ENCODE measurements around the gene FGFBP3.
"Not testable (repeated sequence)": the region's sequence is repeated elsewhere in the genome, so short reads cannot be mapped to it uniquely, and the experiment has no call there.

FGFBP3 gene

DNA sequence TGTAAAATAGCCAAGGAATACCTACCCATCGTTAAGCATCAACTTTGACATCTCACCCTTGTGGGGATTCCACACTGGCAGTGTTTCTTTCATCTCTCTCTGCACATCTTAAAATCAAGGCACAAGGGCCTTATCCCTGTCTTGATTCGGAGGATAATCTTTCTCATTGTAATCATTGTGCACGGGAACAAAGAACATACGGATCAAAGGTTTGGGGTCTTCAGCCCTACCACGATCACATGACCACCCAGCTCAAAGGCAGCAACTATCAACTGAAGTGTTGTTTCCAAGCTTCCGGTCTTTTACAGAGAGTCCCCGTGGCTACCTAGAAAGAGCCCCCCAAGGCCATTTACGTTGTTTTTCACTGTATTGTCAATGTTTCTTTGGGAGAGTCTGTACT is 11.9 kb downstream of the FGFBP3 start:
- DNase-seq: no peak

GRCh38 chr10:91896212-91896756 is 13.0 kb downstream of the FGFBP3 start:
- DNase-seq: no peak

DNA sequence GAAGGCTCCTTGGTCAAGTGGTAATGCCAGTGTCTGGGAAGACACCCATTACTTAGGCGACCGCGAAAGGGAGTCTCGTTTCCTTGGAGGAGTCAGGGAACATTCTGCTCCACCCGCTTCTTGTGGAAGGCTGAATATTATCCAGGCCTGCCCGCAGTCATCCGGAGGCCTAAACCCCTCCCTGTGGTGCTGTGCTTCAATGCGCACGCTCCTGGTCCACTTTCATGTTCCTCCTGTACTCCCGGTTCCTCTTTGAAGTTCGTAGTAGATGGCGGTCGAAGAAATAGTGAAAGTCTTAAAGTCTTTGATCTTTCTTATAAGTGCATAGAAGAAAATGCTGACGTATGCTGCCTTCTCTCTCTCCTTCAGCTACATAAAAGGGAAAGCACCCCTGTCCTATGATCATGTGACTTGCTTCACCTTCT is 15.0 kb downstream of the FGFBP3 start:
- not testable (repeated sequence) for DNase-seq

- no peak for DNase-seq
Observed at GRCh38 chr10:91893051-91893450, 16.2 kb downstream of the FGFBP3 start.

GRCh38 chr10:91891125-91892001 is 17.9 kb downstream of the FGFBP3 start:
- no peak for DNase-seq

DNA sequence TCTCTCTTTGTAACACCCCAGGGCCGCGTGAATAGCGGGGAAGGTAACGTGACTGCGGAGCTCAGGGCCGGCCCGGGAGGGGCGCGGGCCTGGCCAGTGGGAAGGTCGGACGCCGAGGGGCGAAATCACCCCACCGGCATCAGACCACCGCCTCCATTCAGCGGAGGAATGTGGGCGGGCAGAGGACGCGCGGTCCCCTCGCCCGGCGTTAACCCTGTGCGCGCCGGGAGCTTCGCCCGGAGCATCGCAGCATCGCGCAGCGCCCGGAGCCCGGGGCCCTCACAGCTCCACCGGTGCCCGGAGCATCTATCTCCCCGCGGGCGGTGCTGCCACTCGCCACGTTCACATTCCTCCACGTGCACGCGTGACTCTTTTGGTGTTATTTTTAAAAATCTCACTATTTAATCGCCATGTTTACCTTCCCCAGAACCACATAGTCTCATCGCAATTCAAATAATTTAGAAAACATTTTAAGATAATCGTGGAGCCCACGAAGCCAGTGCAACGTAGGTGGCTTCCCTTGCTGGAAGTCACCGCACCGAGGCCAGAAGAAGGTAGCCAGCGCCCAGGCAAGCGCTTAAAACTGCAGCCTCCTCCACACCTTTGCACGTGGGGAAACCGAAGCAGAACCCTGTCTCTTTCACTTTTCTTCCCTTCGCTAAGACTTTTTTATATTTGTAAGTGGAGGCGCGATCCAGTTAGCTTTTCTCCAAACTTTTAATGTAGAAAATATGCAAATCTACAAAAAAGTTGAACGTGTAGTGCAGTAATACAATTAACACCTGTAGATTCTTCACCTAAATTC is 21.8 kb downstream of the FGFBP3 start:
- peak; percentile 15 for DNase-seq

GRCh38 chr10:91886954-91887271 is 22.4 kb downstream of the FGFBP3 start:
- DNase-seq: no peak

GRCh38 chr10:91885362-91886079 is 23.8 kb downstream of the FGFBP3 start:
- DNase-seq: no peak

DNA sequence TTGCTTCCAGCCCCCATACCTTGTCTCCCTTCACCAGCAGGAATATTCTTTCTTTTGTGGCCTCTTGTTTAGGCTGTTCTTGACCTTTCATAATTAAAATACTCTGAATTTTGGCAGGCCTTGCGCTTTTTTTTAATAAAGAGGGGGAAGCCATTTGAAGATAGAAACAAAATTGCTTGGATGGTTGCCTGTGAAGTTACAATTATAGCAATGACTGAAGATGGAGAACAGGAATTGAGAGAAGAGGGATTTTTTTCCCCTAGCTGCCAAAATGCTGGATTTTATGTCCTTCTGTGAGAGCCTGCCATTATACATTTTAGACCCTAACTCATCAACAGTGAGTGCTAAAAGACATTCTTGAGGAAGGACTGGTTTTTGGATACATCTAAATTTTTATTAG is 24.8 kb downstream of the FGFBP3 start:
- DNase-seq: no peak

GRCh38 chr10:91883549-91884444 is 25.5 kb downstream of the FGFBP3 start:
- no peak for DNase-seq

- DNase-seq: no peak
Observed at GRCh38 chr10:91880310-91880709, 29.0 kb downstream of the FGFBP3 start.

- no peak for DNase-seq
Observed at GRCh38 chr10:91879515-91880170, 29.6 kb downstream of the FGFBP3 start.

- no peak for DNase-seq
Observed at GRCh38 chr10:91875779-91876178, 33.5 kb downstream of the FGFBP3 start.

DNA sequence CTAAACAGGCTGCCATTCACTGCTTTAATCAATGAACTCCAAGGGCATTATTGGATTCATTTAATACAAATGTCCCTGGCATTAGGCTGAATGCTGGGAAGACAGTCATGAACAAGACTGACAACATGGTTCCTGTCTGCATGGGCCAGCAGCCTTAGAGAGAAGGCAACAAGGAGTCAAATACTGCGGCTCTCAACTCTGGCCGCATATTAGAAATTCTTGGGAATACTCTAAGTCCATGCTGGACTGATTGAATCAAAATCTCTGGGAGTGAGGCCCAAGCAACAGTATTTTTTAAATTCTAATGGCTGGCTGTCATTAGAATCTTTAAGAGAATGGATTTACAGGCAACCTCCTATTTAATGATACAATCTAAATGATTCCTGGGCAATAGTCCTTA is 34.1 kb downstream of the FGFBP3 start:
- DNase-seq: no peak

GRCh38 chr10:91865562-91866081 is 43.7 kb downstream of the FGFBP3 start:
- no peak for DNase-seq

- DNase-seq: no peak
Observed at GRCh38 chr10:91864744-91865143, 44.5 kb downstream of the FGFBP3 start.

DNA sequence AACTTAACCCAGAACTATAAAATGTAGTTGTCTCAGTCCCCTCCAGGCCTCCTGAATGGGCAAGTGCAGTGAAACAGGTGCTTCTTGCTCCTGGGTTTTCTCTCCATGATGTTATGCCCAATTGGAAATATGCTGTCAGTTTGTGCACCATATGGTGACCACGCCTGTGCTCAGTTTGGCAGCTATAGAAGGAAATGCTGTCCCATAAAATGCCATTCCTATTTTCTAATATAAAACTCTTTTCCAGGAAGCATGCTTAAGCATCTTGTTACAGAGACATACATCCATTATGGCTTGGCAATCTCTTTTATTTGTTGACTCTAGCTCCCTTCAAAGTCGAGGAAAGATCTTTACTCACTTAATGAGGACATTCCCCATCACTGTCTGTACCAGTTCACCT is 45.2 kb downstream of the FGFBP3 start:
- DNase-seq: no peak

DNA sequence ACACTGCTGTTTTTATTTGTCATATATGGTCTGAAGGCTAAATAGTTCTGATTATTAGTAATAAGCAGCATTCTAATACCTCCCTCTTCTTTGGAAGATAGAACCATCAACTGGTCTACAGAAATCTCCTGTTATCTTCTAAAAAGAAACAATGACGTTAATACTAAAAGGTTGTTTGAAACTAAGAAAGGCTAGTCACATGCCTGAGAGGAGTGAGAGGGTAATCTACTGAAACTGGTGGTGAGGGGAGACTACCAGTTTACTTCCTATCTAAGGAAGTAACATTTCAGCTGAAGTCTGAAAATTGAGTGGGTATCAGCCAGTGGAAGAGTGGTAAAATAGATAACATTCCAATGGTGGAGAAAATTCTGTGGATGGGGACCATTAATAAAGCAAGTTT is 48.4 kb downstream of the FGFBP3 start:
- DNase-seq: no peak

DNA sequence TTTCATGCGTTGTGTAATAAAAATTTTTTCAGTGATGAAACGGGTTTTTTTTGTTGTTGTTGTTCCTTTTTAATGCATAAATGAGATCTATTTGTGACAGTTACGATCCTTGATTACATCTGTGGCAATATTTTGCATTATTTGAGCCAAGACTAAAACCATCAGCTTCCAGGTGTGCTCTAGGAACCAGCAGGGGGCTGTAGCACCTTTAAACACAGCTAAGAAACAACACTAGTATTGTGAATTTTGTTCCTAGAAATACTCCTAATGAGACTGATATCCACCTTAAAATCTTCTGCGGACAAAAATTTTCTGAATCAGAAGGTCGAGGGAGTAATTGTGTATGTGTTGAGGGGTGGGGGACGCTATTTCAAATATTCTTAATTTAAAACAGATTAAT is 52.6 kb downstream of the FGFBP3 start:
- DNase-seq: no peak
